Measurements from ENCODE around the gene CAST. TPM values are rescaled to one million over a fixed set of nuclear protein-coding genes. Genes with fewer than 3 reads are reported as not detected.

The CAST gene
- total RNA-seq, 2 experiments from 2014 or later: 149 to 173 TPM

DNA sequence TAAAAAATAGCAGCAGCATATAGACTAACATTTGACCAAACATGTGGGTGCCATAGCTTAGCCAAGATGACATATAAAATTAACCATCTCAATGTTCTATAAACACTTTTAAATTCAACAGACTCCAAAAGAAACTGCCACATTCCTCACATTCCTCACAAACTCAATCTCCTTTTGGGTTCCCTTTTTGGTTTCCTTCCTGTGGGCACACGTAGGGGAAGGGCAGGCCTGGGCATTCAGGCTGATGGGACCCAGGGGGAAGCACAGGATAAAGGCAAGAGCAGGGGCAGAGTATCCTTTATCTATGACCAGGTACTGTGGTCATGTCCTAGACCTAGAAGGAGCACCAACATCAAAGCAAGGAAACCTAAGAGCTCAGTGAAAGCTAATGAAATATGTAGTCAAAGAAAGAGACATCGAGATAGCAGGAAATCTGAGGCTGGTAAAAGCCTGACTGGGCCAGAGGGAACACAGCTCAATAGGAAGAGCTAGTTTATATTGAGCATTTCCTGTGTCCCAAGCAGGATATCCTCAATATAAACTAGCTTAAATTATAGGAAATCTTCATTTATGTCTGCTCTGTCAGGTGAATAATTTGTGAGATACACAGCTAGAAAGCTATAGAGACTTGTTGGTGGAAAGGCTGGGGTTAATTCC, 159.2 kb downstream of the CAST start:
- Mint-ChIP-seq H3K27me3 (peaks cover 4% of the 10 kb centered on the region), H3K9me3 (ENCODE audit: low read depth) (no peaks in the 10 kb centered on the region), H3K27ac (no peak overlapping the region), H3K4me1 (peaks cover 36% of the 10 kb centered on the region), H3K36me3 (no peaks in the 10 kb centered on the region), H3K4me3 (no peak overlapping the region)
- ATAC-seq: no peak
- CTCF ChIA-PET: interaction anchor here (0.6 to 1.0 kb wide), 2 partner anchors 67 to 145 kb away, joined by 3 to 5 read pairs; no protein-coding TSS in a partner anchor
- DNase-seq: no peak

GRCh38 chr5:96822686-96823459, 160.7 kb downstream of the CAST start:
- no peak for DNase-seq
- H3K27me3 Mint-ChIP-seq: peaks cover 4% of the 10 kb centered on the region
- no peak overlapping the region for H3K4me3 Mint-ChIP-seq
- H3K36me3 Mint-ChIP-seq: no peaks in the 10 kb centered on the region
- H3K27ac Mint-ChIP-seq: no peak overlapping the region
- CTCF ChIA-PET: no interaction called here
- ATAC-seq: peak; percentile 46
- H3K4me1 Mint-ChIP-seq: peaks cover 21% of the 10 kb centered on the region
- H3K9me3 Mint-ChIP-seq (ENCODE audit: low read depth): no peaks in the 10 kb centered on the region

DNA sequence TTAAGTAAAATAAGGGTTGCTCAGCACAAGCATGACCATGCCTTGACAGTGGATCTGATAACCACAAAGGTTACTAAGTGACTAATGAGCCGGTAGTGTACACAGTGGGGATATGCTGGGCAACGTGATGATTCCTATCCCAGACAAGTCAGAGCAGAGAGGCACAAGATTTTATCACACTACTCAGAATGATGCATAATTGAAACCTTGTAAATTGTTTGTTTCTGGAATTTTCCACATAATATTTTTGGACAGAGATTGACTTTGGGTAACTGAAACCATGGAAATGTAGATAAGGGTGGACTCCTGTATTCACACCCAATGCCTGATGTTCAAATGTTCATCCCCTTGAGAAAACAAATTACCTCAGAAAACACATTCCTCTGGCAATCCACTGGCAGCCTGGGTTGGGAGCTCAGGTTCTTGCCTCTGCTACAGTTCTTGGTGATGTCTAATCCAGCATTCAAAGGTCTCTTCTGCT, 161.8 kb downstream of the CAST start:
- no peaks in the 10 kb centered on the region for H3K36me3 Mint-ChIP-seq
- no peak overlapping the region for H3K4me3 Mint-ChIP-seq
- H3K27ac Mint-ChIP-seq: peak overlapping the region; percentile 44
- DNase-seq (no peak), ATAC-seq (peak; percentile 95)
- H3K4me1 Mint-ChIP-seq: peaks cover 15% of the 10 kb centered on the region
- H3K27me3 Mint-ChIP-seq: peaks cover 4% of the 10 kb centered on the region
- CTCF ChIA-PET: no interaction called here
- no peaks in the 10 kb centered on the region for H3K9me3 Mint-ChIP-seq (ENCODE audit: low read depth)

Other genes with a start within 250 kb of the CAST start
- not detected for gene PCSK1, start 229.1 kb upstream of the CAST start, total RNA-seq
- 100 to 1,000 TPM; 109 to 119 TPM for gene ERAP1, start 145.6 kb downstream of the CAST start, total RNA-seq
- gene ERAP2, start 214.1 kb downstream of the CAST start, total RNA-seq: 100 to 1,000 TPM in 1 of 2 experiments, 10 to 100 TPM in 1; 89.3 to 105 TPM

Data from activated CD8-positive, alpha-beta memory T cell treated with anti-CD3 and anti-CD28 coated beads, Interleukin-2, amount 10 ng/mL, durations not matched to agents 7 days and 5 days (primary cell).